Panc1 (cell line): ENCODE measurements around the gene CLIP3. TPM values are rescaled to one million over a fixed set of nuclear protein-coding genes. Genes with fewer than 3 reads are reported as not detected.
A peak's percentile ranks its signal among the peaks of the same experiment; 100 is the strongest.
"Not testable (repeated sequence)": the region's sequence is repeated elsewhere in the genome, so short reads cannot be mapped to it uniquely, and the experiment has no call there.

ENCODE experiments used
- ATAC-seq: fragments of 200-7000 bp; cut with Tn5 transposase; 2 replicates; pipeline ENCODE4 v1.9.1; 2020; ENCODE audit warnings: mild to moderate bottlenecking, moderate library complexity
- BruUV-seq: library from RNA; stranded (reverse); fragments of 400-500 nt; replicated peaks from 2 replicates; lab custom pipeline; 2021; lab: Mats Ljungman, UMichigan
- CTCF ChIA-PET: fragments of 300-600 bp; sonication (Branson Sonifier 250); formaldehyde crosslinking; loops from one replicate; lab custom pipeline; 2022; ENCODE audit warnings: antibody characterized with exemption; lab: Charles Lee
- POLR2A ChIA-PET: fragments of 300-600 bp; sonication (Branson Sonifier 250); formaldehyde crosslinking; loops from one replicate; lab custom pipeline; 2022; ENCODE audit warnings: antibody characterized with exemption; lab: Charles Lee
- DNase-seq: peaks from one replicate; pipeline ENCODE4 v3.0.0-alpha.2; 2010; ENCODE audit warnings: low read depth, low spot score
- H3K27ac ChIP-seq: 2 replicates; pipeline ENCODE4 v1.5.1; 2011; ENCODE audit warnings: mild to moderate bottlenecking, low read length, inconsistent platforms
- H3K27me3 ChIP-seq: fragments of 200-500 bp; sonication (Bioruptor generic); 2 replicates; pipeline ENCODE4 v1.6.0; 2014; ENCODE audit warnings: low read length, inconsistent platforms; ENCODE audit not compliant: control insufficient read depth, insufficient read depth
- H3K36me3 ChIP-seq: fragments of 200-500 bp; sonication (Bioruptor generic); 2 replicates; pipeline ENCODE4 v1.5.1; 2014; ENCODE audit warnings: inconsistent platforms, mild to moderate bottlenecking, low read length, moderate library complexity; ENCODE audit not compliant: control insufficient read depth, insufficient read depth
- H3K4me1 ChIP-seq: 2 replicates; pipeline ENCODE4 v1.5.1; 2011; ENCODE audit warnings: inconsistent platforms, mild to moderate bottlenecking, low read length, moderate library complexity; ENCODE audit not compliant: control insufficient read depth, insufficient read depth
- H3K4me3 ChIP-seq, 2 experiments: 2 replicates each; pipeline ENCODE4 v1.5.1; 2011 to 2012; ENCODE audit warnings: low read depth in 2 of 2, low read length in 2 of 2, mild to moderate bottlenecking in 2 of 2, inconsistent platforms in 1 of 2, moderate library complexity in 1 of 2
- H3K9me3 ChIP-seq: fragments of 200-500 bp; sonication (Bioruptor generic); 2 replicates; pipeline ENCODE4 v1.5.1; 2014; ENCODE audit warnings: low read depth, mild to moderate bottlenecking, inconsistent platforms, low read length, moderate library complexity; ENCODE audit not compliant: control insufficient read depth, insufficient read depth
- SIN3A ChIP-seq: IDR thresholded peaks from 2 replicates; pipeline ENCODE4 v1.6.1; 2012; ENCODE audit warnings: low read depth, mild to moderate bottlenecking, low read length, moderate library complexity, borderline replicate concordance; ENCODE audit not compliant: insufficient read depth
- TCF7L2 ChIP-seq: IDR thresholded peaks from 2 replicates; pipeline ENCODE4 v1.6.1; 2011; ENCODE audit warnings: mild to moderate bottlenecking, low read depth, low read length, inconsistent platforms
- in situ Hi-C: cut with HindIII; loops from 2 replicates; pipeline ENCODE4 v1.10.0; 2016; ENCODE audit warnings: low sequenced_read_pairs, low pct_unique_long_range_greater_than_20kb
- intact Hi-C: fragments of 100-400 bp; cut with micrococcal nuclease; formaldehyde crosslinking; loops from one replicate; pipeline ENCODE4 v1.10.0; 2022; ENCODE audit not compliant: unreplicated experiment
- total RNA-seq: library from RNA; stranded (reverse); gene quantifications from one replicate; pipeline ENCODE4 v1.2.1, GENCODE V29; 2021; ENCODE audit not compliant: unreplicated experiment
- TF ChIP-seq, protein P1 (sequence below), 2 experiments: IDR thresholded peaks; 2 replicates each; pipeline ENCODE4 v1.6.1; 2011 to 2012; ENCODE audit warnings: low read depth in 2 of 2, control low read depth in 1 of 2, low read length in 1 of 2, mild to moderate bottlenecking in 1 of 2, moderate library complexity in 1 of 2; ENCODE audit not compliant: insufficient read depth in 1 of 2
- TF ChIP-seq, protein P2 (sequence below): fragments of 450-650 bp; IDR thresholded peaks from 2 replicates; pipeline ENCODE4 v1.5.1; 2017; ENCODE audit warnings: mild to moderate bottlenecking

Gene CLIP3
- total RNA-seq, 1 experiment from 2014 or later = 4.7 TPM

DNA sequence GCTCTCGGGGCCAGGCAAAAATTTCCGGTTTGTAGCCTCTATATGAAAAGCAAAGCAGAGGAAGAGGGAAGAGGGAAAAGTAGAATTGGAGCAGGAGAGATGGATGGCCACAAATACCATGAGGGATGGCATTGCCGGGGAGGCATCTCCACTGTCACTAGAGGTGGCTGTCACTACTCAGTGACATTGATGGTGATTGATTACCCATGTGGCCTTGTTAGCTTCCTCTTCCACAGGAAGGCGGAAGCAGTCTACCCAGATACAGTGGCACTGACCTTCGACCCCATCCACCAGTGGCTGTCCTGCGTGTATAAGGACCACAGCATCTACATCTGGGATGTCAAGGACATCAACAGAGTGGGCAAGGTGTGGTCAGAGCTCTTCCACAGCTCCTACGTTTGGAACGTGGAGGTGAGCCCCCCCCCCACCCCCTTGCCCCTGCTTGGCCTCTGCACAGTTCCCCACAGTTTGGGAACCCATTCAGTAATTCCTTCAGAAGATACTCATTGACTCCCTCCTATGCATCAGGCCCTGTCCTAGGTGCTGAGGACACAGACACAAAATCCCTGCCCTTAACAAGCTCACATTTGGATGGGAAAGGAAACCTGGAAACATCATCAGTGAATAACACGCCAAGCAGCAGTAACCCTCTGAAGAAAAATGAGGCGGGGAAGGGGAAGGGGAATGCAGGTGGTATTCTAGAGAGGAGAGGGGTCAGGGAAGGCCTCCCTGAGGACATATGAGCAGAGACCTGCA, 40.6 kb upstream of the CLIP3 start:
- ChIA-PET POLR2A (no interaction called here), CTCF (no interaction called here)
- Histone ChIP-seq H3K4me3 (no peak overlapping the region), H3K27me3 (no peaks in the 10 kb centered on the region), H3K4me1 (peaks cover 7% of the 10 kb centered on the region; the same call in 1 of the 2 replicates), H3K36me3 (peaks cover 24% of the 10 kb centered on the region; the same call in 1 of the 2 replicates), H3K27ac (no peak overlapping the region), H3K9me3 (no peaks in the 10 kb centered on the region)
- intact Hi-C loops = no loop called here
- TF ChIP-seq, protein P1, sequence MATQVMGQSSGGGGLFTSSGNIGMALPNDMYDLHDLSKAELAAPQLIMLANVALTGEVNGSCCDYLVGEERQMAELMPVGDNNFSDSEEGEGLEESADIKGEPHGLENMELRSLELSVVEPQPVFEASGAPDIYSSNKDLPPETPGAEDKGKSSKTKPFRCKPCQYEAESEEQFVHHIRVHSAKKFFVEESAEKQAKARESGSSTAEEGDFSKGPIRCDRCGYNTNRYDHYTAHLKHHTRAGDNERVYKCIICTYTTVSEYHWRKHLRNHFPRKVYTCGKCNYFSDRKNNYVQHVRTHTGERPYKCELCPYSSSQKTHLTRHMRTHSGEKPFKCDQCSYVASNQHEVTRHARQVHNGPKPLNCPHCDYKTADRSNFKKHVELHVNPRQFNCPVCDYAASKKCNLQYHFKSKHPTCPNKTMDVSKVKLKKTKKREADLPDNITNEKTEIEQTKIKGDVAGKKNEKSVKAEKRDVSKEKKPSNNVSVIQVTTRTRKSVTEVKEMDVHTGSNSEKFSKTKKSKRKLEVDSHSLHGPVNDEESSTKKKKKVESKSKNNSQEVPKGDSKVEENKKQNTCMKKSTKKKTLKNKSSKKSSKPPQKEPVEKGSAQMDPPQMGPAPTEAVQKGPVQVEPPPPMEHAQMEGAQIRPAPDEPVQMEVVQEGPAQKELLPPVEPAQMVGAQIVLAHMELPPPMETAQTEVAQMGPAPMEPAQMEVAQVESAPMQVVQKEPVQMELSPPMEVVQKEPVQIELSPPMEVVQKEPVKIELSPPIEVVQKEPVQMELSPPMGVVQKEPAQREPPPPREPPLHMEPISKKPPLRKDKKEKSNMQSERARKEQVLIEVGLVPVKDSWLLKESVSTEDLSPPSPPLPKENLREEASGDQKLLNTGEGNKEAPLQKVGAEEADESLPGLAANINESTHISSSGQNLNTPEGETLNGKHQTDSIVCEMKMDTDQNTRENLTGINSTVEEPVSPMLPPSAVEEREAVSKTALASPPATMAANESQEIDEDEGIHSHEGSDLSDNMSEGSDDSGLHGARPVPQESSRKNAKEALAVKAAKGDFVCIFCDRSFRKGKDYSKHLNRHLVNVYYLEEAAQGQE (IDR thresholded peaks at IDR 0.05; ENCODE audit: insufficient read depth in 1 of 2, low read depth in 2 of 2, low read length in 1 of 2) = peak; percentile 72 to 79
- TF ChIP-seq SIN3A = no peak
- BruUV-seq = no TSS peak
- ATAC-seq = no peak
- in situ Hi-C loops = no loop called here
- DNase-seq = no peak

DNA sequence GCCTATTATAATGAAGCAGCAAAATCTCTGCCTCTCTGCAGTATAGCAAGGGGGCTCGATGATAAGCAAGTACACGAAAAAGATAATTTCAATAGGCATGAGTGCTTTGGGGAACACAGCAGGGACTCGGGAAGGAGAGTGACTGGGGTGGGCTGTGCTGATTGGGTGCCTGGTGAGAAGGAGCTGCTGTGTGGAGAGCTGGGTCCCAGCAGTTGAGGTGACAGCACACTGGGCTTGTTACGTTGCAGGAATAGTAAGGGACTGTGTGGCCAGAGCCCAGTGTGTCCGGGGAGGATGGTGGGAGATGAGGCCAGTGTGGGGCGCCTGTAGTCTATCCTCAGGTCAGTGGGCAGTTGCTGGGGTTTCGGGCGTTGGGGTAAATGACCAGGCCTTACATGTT, 39.4 kb upstream of the CLIP3 start:
- H3K27me3 ChIP-seq = no peaks in the 10 kb centered on the region
- CTCF ChIA-PET = no interaction called here
- H3K4me3 ChIP-seq = no peak overlapping the region
- DNase-seq (no peak), ATAC-seq (no peak; the same call in 1 of the 2 replicates)
- in situ Hi-C loops (no loop called here), intact Hi-C loops (no loop called here)
- no TSS peak for BruUV-seq
- H3K36me3 ChIP-seq = peaks cover 27% of the 10 kb centered on the region; the same call in 1 of the 2 replicates
- TF ChIP-seq TCF7L2 = no peak
- TF ChIP-seq, protein P1 (IDR thresholded peaks at IDR 0.05; ENCODE audit: insufficient read depth in 1 of 2, low read depth in 2 of 2, low read length in 1 of 2) = no peak
- TF ChIP-seq, protein P2, sequence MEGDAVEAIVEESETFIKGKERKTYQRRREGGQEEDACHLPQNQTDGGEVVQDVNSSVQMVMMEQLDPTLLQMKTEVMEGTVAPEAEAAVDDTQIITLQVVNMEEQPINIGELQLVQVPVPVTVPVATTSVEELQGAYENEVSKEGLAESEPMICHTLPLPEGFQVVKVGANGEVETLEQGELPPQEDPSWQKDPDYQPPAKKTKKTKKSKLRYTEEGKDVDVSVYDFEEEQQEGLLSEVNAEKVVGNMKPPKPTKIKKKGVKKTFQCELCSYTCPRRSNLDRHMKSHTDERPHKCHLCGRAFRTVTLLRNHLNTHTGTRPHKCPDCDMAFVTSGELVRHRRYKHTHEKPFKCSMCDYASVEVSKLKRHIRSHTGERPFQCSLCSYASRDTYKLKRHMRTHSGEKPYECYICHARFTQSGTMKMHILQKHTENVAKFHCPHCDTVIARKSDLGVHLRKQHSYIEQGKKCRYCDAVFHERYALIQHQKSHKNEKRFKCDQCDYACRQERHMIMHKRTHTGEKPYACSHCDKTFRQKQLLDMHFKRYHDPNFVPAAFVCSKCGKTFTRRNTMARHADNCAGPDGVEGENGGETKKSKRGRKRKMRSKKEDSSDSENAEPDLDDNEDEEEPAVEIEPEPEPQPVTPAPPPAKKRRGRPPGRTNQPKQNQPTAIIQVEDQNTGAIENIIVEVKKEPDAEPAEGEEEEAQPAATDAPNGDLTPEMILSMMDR = no peak
- POLR2A ChIA-PET = no interaction called here
- H3K4me1 ChIP-seq = peaks cover 7% of the 10 kb centered on the region; the same call in 1 of the 2 replicates
- no peaks in the 10 kb centered on the region for H3K9me3 ChIP-seq
- no peak overlapping the region for H3K27ac ChIP-seq

DNA sequence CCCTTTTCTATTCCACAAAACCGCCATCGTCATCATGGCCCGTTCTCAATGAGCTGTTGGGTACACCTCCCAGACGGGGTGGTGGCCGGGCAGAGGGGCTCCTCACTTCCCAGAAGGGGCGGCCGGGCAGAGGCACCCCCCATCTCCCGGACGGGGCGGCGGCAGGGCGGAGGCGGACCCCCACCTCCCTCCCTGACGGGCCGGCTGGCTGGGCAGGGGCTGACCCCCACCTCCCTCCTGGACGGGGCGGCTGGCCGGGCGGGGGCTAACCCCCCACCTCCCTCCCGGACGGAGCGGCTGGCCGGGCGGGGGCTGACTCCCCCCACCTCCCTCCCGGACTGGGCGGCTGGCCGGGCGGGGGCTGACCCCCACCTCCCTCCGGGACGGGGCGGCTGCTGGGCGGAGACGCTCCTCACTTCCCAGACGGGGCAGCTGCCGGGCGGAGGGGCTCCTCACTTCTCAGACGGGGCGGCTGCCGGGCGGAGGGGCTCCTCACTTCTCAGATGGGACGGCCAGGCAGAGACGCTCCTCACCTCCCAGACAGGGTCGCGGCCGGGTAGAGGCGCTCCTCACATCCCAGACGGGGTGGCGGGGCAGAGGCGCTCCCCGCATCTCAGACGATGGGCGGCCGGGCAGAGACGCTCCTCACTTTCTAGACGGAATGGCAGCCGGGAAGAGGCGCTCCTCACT, 36.3 kb upstream of the CLIP3 start:
- H3K9me3 ChIP-seq, POLR2A ChIA-PET, H3K27ac ChIP-seq, intact Hi-C loops, BruUV-seq, DNase-seq, ATAC-seq, H3K27me3 ChIP-seq, H3K4me1 ChIP-seq, H3K4me3 ChIP-seq, in situ Hi-C loops, CTCF ChIA-PET: not testable (repeated sequence)
- peaks cover 25% of the 10 kb centered on the region; the same call in 1 of the 2 replicates for H3K36me3 ChIP-seq
